ENCODE measurements around the gene TRIM13. TPM values are rescaled to one million over a fixed set of nuclear protein-coding genes. Genes with fewer than 3 reads are reported as not detected.

The TRIM13 gene, protein sequence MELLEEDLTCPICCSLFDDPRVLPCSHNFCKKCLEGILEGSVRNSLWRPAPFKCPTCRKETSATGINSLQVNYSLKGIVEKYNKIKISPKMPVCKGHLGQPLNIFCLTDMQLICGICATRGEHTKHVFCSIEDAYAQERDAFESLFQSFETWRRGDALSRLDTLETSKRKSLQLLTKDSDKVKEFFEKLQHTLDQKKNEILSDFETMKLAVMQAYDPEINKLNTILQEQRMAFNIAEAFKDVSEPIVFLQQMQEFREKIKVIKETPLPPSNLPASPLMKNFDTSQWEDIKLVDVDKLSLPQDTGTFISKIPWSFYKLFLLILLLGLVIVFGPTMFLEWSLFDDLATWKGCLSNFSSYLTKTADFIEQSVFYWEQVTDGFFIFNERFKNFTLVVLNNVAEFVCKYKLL
- 18.8 and 20.8 TPM in 2 replicates for total RNA-seq

DNA sequence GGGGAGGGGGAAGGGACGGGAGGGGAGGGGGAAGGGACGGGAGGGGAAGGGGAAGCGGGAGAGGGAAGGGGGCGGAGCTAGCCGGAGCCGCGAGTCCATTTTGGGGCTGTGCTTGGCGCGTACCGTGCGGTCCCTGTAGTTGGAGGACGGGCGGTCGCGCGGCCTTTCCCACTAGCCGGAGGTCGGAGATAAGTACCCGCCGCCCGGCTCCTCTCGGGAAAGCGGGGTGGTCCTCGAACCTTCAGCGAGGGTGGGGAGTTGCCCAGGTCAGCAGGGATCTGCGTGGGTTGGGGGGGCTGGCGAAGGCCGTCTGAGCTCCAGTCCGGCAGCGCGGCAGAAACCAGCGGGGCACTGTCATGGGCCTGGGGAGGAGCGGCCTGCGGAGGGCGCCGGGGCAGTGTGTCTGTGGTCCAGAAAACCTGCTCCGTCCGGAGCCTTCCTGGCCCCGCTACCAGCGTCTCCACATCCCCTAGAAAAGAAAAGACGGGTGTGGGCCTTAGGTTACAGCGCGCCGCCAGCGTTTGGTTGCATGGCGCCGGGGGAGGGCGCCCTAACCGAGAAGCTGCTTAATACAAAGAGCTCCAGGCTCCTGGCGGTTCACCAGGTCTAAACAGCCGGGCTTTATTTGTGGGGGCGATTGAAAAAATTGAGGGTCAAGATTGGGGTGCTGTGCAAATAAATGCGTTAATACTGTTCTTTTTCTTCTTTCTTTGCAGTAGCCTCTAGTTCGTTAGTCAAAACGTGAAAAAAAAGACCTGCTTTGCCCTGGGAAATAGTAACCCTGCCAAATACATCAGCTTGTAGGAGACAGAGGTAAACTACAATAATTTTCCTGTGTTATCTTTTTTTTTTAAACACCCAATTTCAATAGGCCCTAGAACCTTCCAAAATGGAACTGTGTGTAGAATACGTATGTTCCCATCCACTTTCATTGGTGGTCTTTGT is at the start of gene TRIM13:
Gene TRIM13 (plus strand): TSS at position 92 of the 945 bp plus-strand sequence. CDS start 14,899 bp downstream, outside the sequence.

GRCh38 chr13:50015258-50015657 is 18.4 kb downstream of the TRIM13 start, which contains the start of gene KCNRG:
Gene KCNRG, plus strand, starts transcription at chr13:50015444. Its CDS starts 50 bp downstream, at chr13:50015494.

Other genes starting within 250 kb of the TRIM13 start
- gene KPNA3, start 204.4 kb upstream of the TRIM13 start, total RNA-seq, result 19.4 and 21.4 TPM in 2 replicates
- gene SPRYD7, start 60.7 kb upstream of the TRIM13 start, total RNA-seq, result 2.8 and 5.1 TPM in 2 replicates
- gene KCNRG, start 18.4 kb downstream of the TRIM13 start, total RNA-seq, result 0.09 and 0.70 TPM in 2 replicates

Measured in pericardium fibroblast (primary cell).